Esophagus mucosa (tissue), 1 donor: ENCODE data around the gene HGD. TPM values are rescaled to one million over a fixed set of nuclear protein-coding genes. Genes with fewer than 3 reads are reported as not detected.
"Not testable (repeated sequence)": the region's sequence is repeated elsewhere in the genome, so short reads cannot be mapped to it uniquely, and the experiment has no call there.

Experiments
- ATAC-seq: fragments of 200-7000 bp; cut with Tn5 transposase; one replicate; pipeline ENCODE4 v1.9.1; 2020
- total RNA-seq: library from RNA; stranded (reverse); gene quantifications from one replicate; pipeline ENCODE4 v1.2.4, GENCODE V29; 2023
- donor health status: DM: yes; HTN: yes; CAD: no.

Gene HGD, protein sequence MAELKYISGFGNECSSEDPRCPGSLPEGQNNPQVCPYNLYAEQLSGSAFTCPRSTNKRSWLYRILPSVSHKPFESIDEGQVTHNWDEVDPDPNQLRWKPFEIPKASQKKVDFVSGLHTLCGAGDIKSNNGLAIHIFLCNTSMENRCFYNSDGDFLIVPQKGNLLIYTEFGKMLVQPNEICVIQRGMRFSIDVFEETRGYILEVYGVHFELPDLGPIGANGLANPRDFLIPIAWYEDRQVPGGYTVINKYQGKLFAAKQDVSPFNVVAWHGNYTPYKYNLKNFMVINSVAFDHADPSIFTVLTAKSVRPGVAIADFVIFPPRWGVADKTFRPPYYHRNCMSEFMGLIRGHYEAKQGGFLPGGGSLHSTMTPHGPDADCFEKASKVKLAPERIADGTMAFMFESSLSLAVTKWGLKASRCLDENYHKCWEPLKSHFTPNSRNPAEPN
- not detected for total RNA-seq

DNA sequence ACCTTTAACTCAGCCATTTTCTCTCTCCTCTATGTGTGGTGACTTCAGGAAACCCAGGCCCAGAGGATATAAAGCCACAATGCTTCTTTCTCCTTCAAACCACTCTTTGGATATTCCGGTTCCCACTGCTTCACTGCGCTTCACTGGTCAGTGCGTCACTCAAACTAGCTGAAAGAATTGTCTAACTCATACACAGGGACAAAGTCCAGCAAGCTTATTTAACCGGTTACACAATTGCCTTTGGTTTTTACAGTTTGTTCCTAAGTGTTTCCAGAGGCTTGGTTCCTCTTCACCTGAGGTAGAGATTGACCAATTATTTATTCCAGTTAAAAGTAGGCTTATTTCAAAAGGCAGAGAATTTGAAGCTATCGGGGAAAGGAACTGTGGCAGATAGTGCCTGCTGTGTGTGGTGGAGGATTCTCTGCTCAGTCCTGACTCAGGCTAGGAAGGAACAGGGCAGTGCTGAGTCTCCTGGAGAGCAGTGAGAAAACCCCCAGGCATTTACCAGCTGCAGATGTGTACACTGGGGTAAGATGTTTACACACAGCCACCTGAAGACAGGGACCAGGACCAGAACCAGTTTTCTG lies at the start of gene HGD:
HGD (minus strand) TSS at position 145 of the 587 bp plus-strand sequence; CDS start at position 17, 128 bp downstream.
- no peak for ATAC-seq

GRCh38 chr3:120730576-120731542 lies 48.8 kb upstream of the HGD start:
- no peak for ATAC-seq

- ATAC-seq = no peak
Observed at GRCh38 chr3:120726791-120727190, 44.8 kb upstream of the HGD start.

DNA sequence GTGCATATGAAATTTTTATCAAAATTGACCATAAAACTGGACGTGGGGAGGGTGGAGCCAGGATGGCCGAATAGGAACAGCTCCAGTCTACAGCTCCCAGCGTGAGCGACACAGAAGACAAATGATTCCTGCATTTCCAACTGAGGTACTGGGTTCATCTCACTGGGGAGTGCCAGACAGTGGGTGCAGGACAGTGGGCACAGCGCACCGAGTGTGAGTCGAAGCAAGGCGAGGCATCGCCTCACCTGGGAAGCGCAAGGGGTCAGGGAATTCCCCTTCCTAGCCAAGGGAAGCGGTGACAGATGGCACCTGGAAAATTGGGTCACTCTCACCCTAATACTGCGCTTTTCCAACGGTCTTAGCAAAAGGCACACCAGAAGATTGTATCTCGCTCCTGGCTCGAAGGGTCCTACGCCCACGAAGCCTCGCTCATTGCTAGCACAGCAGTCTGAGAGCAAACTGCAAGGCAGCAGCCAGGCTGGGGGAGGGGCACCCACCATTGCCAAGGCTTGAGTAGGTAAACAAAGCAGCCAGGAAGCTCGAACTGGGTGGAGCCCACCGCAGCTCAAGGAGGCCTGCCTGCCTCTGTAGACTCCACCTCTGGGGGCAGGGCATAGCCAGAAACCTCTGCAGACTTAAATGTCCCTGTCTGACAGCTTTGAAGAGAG lies 37.3 kb upstream of the HGD start:
- not testable (repeated sequence) for ATAC-seq

GRCh38 chr3:120713262-120713661 lies 31.2 kb upstream of the HGD start:
- no peak for ATAC-seq

DNA sequence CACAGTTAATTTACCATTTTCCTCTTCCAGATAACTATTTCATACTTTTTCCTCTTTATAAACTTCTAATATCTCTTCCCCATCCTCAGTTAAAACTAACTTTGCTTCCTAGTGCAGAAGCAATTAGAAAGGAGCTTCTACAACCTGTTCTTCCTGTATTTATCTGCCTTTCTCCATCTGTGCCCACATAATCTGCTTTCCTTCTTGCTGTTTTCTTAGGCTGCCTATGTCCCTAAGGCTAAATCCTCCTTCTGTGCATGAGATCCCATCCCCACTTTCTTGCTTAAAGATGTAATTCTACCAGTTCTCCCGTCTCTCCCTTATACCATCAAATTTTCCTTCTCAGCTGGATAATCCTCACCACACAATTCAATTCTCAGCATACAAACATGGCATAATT lies 28.3 kb upstream of the HGD start:
- ATAC-seq = no peak

DNA sequence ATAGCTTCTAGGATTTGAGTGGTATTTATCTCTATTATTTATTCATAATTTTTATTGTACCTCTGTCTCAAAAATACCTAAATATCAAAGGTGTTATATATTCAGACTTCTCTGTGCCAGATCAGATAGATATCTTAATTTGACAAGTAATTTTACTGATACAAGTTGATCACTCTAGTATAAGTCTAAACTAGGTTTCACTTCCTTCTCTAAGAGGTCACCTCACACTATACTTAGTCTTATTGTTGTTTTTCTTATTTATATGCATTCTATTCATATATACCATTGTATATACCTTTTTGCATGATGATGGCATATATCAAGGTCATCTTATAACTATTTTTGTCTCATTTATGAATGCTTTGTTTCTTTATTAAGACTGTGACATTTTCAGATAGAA lies 26.4 kb upstream of the HGD start:
- no peak for ATAC-seq

DNA sequence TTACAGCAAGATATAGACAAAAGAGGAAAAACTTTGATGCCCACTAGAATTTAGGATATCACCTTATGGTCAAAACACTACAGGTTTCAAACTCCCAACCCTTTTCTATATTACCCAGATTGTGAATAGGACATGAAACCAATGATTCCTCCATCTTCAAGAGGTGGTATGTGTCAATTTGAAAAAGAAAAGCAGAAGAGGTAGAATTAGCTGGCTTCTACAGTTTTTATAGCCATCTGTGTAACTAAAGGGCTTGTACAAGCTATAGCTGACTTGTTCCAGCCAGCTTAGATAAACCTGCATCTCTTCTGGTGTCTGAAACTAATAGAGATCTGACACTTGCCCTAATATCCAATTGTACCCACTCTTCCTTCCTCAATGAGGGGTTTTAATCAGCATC lies 24.9 kb upstream of the HGD start:
- no peak for ATAC-seq

DNA sequence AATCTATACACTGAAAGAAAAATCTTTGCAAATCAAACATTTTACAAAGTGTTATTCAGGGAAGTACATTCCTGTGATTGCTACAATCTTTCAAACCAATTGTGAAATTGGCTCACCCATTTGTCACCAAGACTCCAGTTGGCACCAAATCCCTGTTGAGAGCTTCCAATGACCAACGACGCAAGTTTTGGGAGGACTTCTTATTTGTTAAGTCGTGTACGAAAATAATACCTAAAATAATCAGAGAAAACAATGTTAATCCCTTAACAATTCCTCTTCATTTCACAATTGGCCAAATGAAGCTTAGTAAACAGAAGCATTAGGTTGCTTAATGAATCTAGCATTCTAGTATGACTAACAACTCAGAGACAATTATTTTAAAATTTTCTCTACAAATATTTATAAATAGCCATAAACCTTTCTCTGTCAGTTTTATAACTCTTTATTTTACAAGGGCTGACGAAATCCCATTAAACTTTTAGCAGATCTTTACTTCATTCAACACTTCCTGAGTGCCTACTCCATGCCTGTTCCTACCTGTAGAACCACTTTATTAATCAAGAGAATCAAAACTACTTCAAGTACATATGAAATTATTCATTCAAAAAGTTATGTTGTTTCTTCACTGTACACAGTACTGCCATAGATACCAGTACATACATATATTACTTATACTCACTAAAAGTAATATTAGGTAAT lies 24.0 kb upstream of the HGD start:
- ATAC-seq = no peak

- no peak for ATAC-seq
Observed at GRCh38 chr3:120699333-120699732, 17.3 kb upstream of the HGD start.

DNA sequence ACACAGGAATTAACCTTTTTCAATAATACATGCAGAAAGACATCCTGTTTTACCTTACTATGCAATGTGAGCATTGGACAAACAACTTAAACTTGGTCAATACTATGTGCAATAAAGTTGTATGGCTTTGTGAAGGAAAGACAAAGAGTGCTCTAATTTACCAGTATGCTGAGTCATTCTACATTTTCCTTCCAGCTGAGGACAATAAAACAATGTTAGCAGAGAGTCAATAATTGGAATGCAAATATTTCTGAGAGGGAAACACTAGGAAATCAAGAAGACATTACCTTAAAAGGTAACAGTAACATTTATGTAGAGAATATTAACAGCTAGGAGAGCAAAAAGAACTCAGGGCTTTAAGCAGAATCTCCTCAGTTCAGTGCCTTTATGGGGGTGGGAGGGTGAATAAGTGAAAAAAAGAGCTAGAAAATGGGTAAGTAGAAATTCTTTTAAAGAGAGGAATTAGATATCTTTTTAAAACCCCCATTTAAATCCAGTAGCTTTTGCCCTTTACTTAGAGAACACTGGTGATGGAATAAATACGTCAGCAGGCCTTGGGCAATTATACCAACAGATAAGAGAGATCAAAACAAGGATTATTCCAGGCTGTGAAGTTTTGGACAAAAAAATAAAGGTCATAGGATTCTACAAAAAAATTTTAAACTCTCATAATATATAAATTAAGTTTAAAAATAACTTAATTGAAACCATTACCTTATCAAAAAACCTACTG lies 11.6 kb upstream of the HGD start:
- ATAC-seq = no peak

DNA sequence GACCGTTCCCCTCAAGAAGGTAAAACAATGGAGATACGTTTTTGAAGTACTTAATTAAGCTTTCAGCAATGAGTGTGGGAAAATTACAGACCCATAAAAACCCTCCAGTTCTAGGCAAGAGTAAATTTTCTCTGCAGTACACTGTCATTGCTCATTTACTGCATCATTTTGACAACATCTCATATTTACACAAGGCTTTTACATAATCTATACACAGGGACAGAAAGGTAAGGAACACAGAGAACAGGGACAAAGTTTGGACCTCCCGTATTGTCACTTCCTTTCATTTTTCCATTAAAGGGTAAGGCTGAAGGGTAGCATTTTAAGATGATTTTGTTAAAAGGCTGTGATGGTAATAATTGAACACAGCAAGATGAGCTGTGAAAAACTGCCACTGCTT lies 7.4 kb upstream of the HGD start:
- ATAC-seq = no peak

GRCh38 chr3:120688121-120688520 lies 6.1 kb upstream of the HGD start:
- no peak for ATAC-seq

GRCh38 chr3:120685411-120685810 lies 3.4 kb upstream of the HGD start:
- ATAC-seq = no peak

- ATAC-seq = no peak
Observed at GRCh38 chr3:120684896-120685295, 2.9 kb upstream of the HGD start.

DNA sequence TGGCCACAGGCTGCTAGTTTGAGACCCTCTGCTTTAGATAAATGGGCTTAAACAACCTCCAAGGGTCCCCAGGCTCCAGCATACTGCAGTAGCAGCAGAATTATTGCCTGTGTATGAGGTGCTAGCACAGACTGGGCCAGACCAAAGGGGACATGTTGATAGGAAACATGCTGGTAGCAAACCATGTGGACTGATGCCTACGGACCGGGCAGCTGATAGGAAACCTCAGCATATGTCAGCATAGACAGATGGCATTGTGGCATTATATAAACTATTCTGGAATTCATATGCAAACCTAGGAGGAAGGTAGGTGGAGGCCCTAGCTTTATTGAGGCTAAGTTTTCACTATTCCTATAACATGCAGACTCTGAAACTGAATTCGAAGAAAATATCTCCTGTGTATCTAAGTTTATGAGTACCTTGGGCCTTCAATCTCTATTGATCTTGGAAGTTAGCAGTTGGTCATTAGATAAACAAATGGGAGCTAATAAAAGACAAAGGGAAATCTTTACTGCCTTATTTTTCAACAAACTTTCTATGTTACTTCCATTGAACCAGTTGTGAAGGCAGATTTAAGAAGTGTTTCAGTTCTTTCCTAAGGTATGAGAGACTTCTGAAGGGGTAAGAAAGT lies 1.7 kb upstream of the HGD start:
- ATAC-seq = no peak

GRCh38 chr3:120683213-120683612 lies 1.2 kb upstream of the HGD start:
- ATAC-seq = no peak

DNA sequence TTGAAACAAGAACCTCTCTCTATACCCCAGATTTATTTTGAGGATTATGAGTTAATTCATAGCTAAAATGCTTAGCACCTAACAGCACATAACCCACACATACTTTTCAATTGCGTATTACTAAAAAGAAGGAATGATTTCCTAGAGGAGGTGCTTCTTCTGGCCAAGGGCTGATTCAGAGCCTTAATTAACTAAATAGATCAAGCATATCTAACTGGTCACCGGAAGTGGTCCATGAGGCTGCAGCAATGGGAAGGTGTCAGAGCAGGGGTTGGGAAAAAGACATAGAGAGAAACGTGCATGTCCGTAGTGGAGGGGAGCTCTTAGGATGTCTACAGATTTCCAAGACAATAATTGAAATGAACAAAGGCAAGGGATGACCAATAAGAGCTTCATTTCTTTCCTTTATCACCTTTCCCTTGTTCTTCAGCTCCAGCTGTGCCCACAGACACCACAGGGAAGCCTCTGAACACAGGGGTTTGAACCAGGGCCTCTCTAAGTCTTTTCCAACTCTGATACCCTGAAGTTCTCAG lies 467 bp downstream of the HGD start:
- ATAC-seq = no peak

- ATAC-seq = no peak
Observed at GRCh38 chr3:120681018-120681417, 1.0 kb downstream of the HGD start.

DNA sequence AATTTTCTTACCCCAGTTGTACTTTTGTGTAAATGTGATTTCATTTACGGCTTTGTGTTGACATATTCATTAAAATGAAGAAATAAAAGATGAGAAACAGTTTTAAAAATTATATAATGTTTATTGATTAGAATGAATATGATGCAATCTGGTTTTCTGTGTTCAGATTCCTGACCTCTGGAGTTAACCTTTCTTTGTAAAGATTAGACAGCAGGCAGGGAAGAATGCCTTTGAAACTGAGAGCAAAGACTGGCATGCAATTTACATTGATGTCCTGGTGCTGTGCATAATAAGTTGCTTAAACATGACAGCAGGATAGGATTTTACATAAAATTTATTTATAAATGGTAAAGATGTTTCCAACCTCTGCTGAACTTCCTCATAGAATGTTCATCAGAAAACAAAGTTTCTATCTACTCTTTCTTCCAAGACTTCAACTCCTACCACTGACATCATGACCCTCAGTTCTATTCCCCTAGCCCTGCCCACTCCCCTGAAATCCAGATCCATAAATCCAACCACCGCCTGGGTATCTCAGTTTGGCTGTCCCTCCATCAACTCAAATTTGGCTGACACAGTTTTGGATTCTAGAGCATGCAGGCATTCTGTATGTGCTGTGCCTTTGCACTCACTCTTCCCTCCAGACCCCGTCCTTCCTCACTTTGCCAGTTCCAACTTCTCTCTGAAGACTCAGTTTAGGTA lies 1.7 kb downstream of the HGD start:
- no peak for ATAC-seq
